ENCODE data around the gene AATF. TPM values are rescaled to one million over a fixed set of nuclear protein-coding genes. Genes with fewer than 3 reads are reported as not detected.

The AATF gene
- total RNA-seq, 6 experiments from 2014 or later: 13.2 to 19.5 (median 16.7) TPM

GRCh38 chr17:37090941-37091340 is 142.2 kb downstream of the AATF start:
- no peaks in the 10 kb centered on the region for H3K9me3 ChIP-seq
- no peak overlapping the region for H3K27ac ChIP-seq
- no peaks in the 10 kb centered on the region for H3K4me1 ChIP-seq
- H3K27me3 ChIP-seq: no peaks in the 10 kb centered on the region
- 93% methylated on average over 3 of the region's 3 CpGs for WGBS (ENCODE audit: insufficient coverage, low coverage, low lambda C conversion rate, missing lambda C conversion rate)
- ATAC-seq (no peak), DNase-seq (no peak)
- intact Hi-C loops (cut with DNase I): no loop called here
- no peak for TF ChIP-seq POLR2A (IDR thresholded peaks at IDR 0.05)
- TF ChIP-seq, protein P1, sequence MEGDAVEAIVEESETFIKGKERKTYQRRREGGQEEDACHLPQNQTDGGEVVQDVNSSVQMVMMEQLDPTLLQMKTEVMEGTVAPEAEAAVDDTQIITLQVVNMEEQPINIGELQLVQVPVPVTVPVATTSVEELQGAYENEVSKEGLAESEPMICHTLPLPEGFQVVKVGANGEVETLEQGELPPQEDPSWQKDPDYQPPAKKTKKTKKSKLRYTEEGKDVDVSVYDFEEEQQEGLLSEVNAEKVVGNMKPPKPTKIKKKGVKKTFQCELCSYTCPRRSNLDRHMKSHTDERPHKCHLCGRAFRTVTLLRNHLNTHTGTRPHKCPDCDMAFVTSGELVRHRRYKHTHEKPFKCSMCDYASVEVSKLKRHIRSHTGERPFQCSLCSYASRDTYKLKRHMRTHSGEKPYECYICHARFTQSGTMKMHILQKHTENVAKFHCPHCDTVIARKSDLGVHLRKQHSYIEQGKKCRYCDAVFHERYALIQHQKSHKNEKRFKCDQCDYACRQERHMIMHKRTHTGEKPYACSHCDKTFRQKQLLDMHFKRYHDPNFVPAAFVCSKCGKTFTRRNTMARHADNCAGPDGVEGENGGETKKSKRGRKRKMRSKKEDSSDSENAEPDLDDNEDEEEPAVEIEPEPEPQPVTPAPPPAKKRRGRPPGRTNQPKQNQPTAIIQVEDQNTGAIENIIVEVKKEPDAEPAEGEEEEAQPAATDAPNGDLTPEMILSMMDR (IDR thresholded peaks at IDR 0.05): no peak
- no peak overlapping the region for H3K4me3 ChIP-seq
- H3K36me3 ChIP-seq: peaks cover 0 to 66% (median 11%) of the 10 kb centered on the region in 4 donors

GRCh38 chr17:37092071-37092470 is 143.3 kb downstream of the AATF start:
- peak in 1 of 4 donors; percentile 45 for ATAC-seq
- Histone ChIP-seq H3K36me3 (peaks cover 0 to 68% (median 13%) of the 10 kb centered on the region in 4 donors), H3K9me3 (no peaks in the 10 kb centered on the region), H3K4me1 (no peaks in the 10 kb centered on the region), H3K27ac (no peak overlapping the region), H3K4me3 (no peak overlapping the region), H3K27me3 (no peaks in the 10 kb centered on the region)
- intact Hi-C loops (cut with DNase I): no loop called here
- WGBS (ENCODE audit: insufficient coverage, low coverage, low lambda C conversion rate, missing lambda C conversion rate): 69% methylated on average over 2 of the region's 2 CpGs
- no peak for TF ChIP-seq POLR2A (IDR thresholded peaks at IDR 0.05)
- TF ChIP-seq, protein P1 (IDR thresholded peaks at IDR 0.05): no peak
- DNase-seq: no peak

GRCh38 chr17:37092701-37093100 is 143.9 kb downstream of the AATF start:
- Histone ChIP-seq H3K4me3 (no peak overlapping the region), H3K9me3 (no peaks in the 10 kb centered on the region), H3K27me3 (no peaks in the 10 kb centered on the region), H3K4me1 (no peaks in the 10 kb centered on the region), H3K27ac (no peak overlapping the region), H3K36me3 (peaks cover 0 to 68% (median 13%) of the 10 kb centered on the region in 4 donors)
- DNase-seq (no peak), ATAC-seq (no peak)
- TF ChIP-seq, protein P1 (IDR thresholded peaks at IDR 0.05): no peak
- TF ChIP-seq POLR2A (IDR thresholded peaks at IDR 0.05): no peak
- intact Hi-C loops (cut with DNase I): no loop called here

DNA sequence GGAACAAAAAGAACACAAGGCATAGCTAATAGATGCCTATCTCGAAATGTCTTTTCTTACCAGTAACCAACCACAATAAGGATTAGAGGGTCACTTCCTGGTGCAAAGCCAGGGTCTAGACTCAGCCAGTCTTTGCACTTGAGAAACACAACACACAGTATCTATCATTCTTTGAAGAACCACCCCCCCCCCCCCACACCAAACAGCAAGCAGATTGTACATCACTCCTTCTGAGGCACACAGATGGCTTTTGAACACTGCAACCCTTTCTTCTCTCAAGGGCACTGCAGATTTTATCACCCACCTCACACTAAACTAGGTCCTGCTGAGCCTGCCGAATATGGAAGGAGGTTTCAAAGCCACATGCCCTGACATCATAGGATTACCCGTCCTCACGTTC is 145.6 kb downstream of the AATF start:
- H3K36me3 ChIP-seq: peaks cover 0 to 58% (median 11%) of the 10 kb centered on the region in 4 donors
- intact Hi-C loops (cut with DNase I): no loop called here
- no peaks in the 10 kb centered on the region for H3K4me1 ChIP-seq
- H3K9me3 ChIP-seq: no peaks in the 10 kb centered on the region
- ATAC-seq (no peak), DNase-seq (no peak)
- 75% methylated on average over 1 of the region's 4 CpGs for WGBS (ENCODE audit: insufficient coverage, low coverage, low lambda C conversion rate, missing lambda C conversion rate)
- no peak overlapping the region for H3K4me3 ChIP-seq
- TF ChIP-seq POLR2A (IDR thresholded peaks at IDR 0.05): no peak
- TF ChIP-seq, protein P1 (IDR thresholded peaks at IDR 0.05): no peak
- H3K27ac ChIP-seq: no peak overlapping the region
- H3K27me3 ChIP-seq: no peaks in the 10 kb centered on the region

GRCh38 chr17:37096071-37096470 is 147.3 kb downstream of the AATF start:
- TF ChIP-seq, protein P1 (IDR thresholded peaks at IDR 0.05): no peak
- TF ChIP-seq POLR2A (IDR thresholded peaks at IDR 0.05): no peak
- Histone ChIP-seq H3K4me1 (no peaks in the 10 kb centered on the region), H3K4me3 (no peak overlapping the region), H3K27me3 (no peaks in the 10 kb centered on the region), H3K36me3 (peaks cover 0 to 50% (median 8%) of the 10 kb centered on the region in 4 donors), H3K9me3 (no peaks in the 10 kb centered on the region), H3K27ac (no peak overlapping the region)
- intact Hi-C loops (cut with DNase I): no loop called here
- DNase-seq (no peak), ATAC-seq (peak in 1 of 4 donors; percentile 48)
- 100% methylated on average over 1 of the region's 2 CpGs for WGBS (ENCODE audit: insufficient coverage, low coverage, low lambda C conversion rate, missing lambda C conversion rate)
